Stimulated activated CD4-positive, alpha-beta T cell treated with anti-CD3 and anti-CD28 coated beads, Interleukin-2, amount 100 ng/mL, for 24 hours (primary cell): ENCODE results near the gene ILK.
A peak's percentile ranks its signal among the peaks of the same experiment; 100 is the strongest.

ENCODE experiments used
- DNase-seq, 2 donors: peaks; one replicate each; pipeline ENCODE4 v3.0.0-alpha.2; 2020

Gene ILK

DNA sequence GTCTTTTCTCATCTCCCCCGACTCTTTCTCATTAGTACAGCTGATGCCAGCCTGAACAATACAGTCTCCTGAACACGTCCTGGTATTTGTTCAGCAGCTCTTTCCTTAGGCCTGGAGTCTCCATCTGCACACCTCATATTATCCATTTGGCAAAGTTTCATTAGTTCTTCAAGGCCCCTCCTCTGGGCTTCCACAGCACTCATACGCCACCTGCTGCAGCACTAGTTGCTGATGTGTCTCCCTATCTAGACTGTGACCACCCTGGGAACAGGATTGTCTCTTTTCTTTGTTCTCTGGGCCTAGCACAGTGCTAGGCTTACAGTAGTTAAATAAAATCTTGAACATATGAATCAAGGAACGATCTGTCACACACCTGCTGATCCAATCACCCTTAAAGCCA is 34.9 kb downstream of the ILK start:
- DNase-seq: no peak

GRCh38 chr11:6640036-6640984 is 36.7 kb downstream of the ILK start:
- DNase-seq: no peak

- DNase-seq: no peak
These were observed 37.6 kb downstream of the ILK start for GRCh38 chr11:6640985-6641701.

GRCh38 chr11:6642957-6643356 is 39.4 kb downstream of the ILK start:
- DNase-seq: no peak

- DNase-seq: no peak
These were observed 42.5 kb downstream of the ILK start for GRCh38 chr11:6646071-6646470.

GRCh38 chr11:6646576-6646917 is 43.0 kb downstream of the ILK start:
- no peak for DNase-seq

DNA sequence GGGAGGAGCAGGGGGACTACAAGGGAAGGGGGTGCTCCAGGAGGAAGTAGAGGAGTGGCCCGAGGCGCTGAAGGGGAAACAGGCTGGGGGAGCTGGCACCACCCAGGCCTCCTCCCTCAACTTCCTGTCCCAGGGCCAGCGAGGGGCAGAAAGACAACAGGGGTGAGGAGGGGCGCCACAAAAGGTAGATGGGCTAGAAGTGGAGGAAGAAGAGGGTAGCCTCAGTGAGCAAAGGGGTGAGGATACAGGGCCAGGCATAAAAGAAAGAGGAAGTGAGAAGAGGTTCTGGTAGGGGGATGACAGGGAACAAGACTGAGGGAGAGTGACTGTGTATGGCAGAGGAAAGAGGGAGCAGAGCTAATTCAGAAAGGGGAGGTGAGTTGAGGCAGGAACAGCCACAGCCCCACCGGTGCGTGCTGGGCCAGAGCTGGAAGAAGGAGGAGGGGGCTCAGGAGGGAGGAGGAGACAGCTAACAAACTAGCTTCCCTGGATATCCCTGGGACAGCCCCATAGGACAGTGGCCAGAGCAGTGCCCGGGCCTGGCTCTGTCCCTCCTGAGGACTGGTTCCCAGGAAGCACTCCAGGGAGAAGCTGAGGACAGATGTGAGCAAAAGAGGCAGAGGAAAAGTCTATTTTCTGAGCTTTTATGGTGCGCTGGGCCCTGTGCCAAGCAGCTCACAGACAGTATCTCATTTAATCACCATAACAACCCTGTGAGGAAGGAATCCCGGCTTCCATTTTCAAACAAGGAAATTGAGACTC is 43.5 kb downstream of the ILK start:
- DNase-seq: peak; percentile 31 to 34

DNA sequence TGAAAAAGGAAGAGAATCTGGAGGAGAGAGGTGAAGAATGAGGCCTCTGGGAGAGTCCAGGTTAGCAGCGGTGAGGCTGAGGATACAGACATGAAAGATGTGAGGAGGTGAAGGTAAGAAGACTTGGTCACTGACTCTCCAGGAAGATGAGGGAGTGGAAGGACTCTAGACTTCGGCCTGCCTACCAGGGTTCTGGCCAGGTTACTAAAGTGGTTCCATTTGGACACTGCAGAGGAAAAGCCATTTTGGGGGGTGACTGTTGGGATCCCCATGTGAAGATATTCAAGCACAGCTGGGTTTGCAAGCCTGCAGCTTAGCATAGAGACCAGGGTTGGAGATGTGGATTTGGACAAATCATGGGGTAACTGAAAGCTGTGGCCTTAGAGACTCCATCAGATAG is 44.3 kb downstream of the ILK start:
- DNase-seq: no peak

GRCh38 chr11:6648501-6648900 is 44.9 kb downstream of the ILK start:
- no peak for DNase-seq

- DNase-seq: no peak
These were observed 46.5 kb downstream of the ILK start for GRCh38 chr11:6650104-6650503.

- DNase-seq: peak in 1 of 2 donors; percentile 35
These were observed 47.4 kb downstream of the ILK start for GRCh38 chr11:6650980-6651379.

- no peak for DNase-seq
These were observed 48.6 kb downstream of the ILK start for GRCh38 chr11:6652182-6652581.

GRCh38 chr11:6653097-6653496 is 49.5 kb downstream of the ILK start:
- DNase-seq: no peak

- no peak for DNase-seq
These were observed 50.1 kb downstream of the ILK start for GRCh38 chr11:6653656-6654055.

GRCh38 chr11:6654281-6655019 is 50.9 kb downstream of the ILK start:
- no peak for DNase-seq

- peak; percentile 30 to 41 for DNase-seq
These were observed 51.6 kb downstream of the ILK start for GRCh38 chr11:6655020-6655789.

GRCh38 chr11:6655790-6656583 is 52.4 kb downstream of the ILK start, which contains the start of gene DCHS1:
Gene DCHS1, minus strand, starts transcription at chr11:6655809. Its CDS starts 14,196 bp downstream, at chr11:6641613.
- DNase-seq: no peak

DNA sequence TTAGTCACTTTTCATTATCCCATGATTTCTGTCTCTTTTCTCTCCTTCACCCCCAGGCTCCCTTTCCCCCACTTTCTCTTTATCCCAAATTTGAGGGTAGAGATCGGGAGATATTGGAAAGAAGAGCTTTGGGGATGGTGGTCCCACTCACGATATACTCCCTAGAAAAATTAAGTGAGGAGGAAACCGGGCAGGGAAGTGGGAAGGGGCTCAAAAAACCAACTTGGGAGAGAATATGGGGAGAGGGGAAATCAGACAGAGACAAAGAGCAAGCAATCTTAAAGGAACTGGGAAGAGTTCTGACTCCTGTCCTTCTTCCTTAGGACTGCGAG is 53.0 kb downstream of the ILK start:
- no peak for DNase-seq

GRCh38 chr11:6656936-6657335 is 53.4 kb downstream of the ILK start:
- DNase-seq: no peak

DNA sequence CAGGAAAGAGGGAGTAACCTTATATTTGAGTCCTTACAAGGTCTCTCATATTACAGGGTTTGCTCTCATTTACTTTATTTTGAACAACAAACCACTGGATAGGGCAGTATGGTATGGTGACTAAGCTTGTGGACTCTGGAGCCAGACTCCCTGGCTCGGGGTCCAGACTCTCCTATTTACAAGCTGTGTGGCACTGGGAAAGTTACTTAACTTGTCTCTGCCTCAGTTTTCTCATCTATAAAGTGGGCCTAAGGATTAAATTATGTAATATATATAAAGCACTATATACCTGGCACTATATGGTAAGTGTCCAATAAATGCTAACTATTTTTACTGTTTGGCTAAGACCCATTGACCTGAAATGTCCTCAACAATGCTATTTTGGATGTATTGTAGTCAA is 53.8 kb downstream of the ILK start:
- DNase-seq: no peak

DNA sequence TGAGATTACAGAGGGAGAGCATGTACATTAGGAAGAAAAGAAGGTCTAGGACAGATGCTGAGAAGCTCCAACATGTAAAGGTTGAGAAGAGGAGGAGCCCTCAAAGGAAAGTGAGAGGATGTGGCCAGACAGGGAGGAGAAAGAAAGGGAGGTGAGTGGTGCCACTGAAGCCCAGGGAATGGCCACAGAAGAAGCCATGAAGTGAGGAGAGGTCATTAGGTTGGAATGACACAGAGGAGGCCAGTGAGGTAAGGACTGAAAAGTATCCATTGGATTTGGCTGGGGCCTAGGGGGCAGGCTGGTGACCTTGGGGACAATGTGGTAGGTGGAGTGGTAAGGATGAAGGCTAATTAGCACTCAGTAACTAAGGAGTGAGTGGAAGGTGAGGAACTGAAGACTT is 55.1 kb downstream of the ILK start:
- no peak for DNase-seq
